GM23338 (cell line): Measurements from ENCODE around the gene CHMP4A. TPM values are rescaled to one million over a fixed set of nuclear protein-coding genes. Genes with fewer than 3 reads are reported as not detected.

Experiments
- ATAC-seq: fragments of 200-7000 bp; cut with Tn5 transposase; 3 replicates; pipeline ENCODE4 v1.9.1; 2020
- DNase-seq: peaks from one replicate; pipeline ENCODE4 v3.0.0-alpha.2; 2015; ENCODE audit warnings: low spot score
- H2AFZ ChIP-seq: fragments of 200-600 bp; sonication (generic); 2 replicates; pipeline ENCODE4 v1.8.0; 2016; ENCODE audit warnings: antibody characterized with exemption, mild to moderate bottlenecking, moderate library complexity
- H3F3A ChIP-seq: fragments of 200-600 bp; sonication (generic); replicated peaks from 2 replicates; pipeline ENCODE4 v1.8.0; 2017; ENCODE audit warnings: antibody characterized with exemption, mixed run types, low read depth
- H3K27ac ChIP-seq: fragments of 200-600 bp; sonication (generic); 2 replicates; pipeline ENCODE4 v1.6.1; 2016; ENCODE audit warnings: low read depth
- H3K27me3 ChIP-seq: fragments of 200-600 bp; sonication (generic); 2 replicates; pipeline ENCODE4 v1.8.0; 2016; ENCODE audit warnings: mild to moderate bottlenecking, mixed run types, moderate library complexity; ENCODE audit not compliant: insufficient read depth
- H3K36me3 ChIP-seq: fragments of 200-600 bp; sonication (generic); 2 replicates; pipeline ENCODE4 v1.8.0; 2016; ENCODE audit warnings: mild to moderate bottlenecking; ENCODE audit not compliant: insufficient read depth
- H3K4me1 ChIP-seq: fragments of 200-600 bp; sonication (generic); 2 replicates; pipeline ENCODE4 v1.8.0; 2016; ENCODE audit warnings: mild to moderate bottlenecking, moderate library complexity; ENCODE audit not compliant: insufficient read depth
- H3K4me2 ChIP-seq: fragments of 200-600 bp; sonication (generic); 2 replicates; pipeline ENCODE4 v1.7.1; 2017; ENCODE audit warnings: mixed run types
- H3K4me3 ChIP-seq: fragments of 200-600 bp; sonication (generic); 2 replicates; pipeline ENCODE4 v1.6.1; 2016; ENCODE audit warnings: mixed run types
- H3K79me2 ChIP-seq: fragments of 200-600 bp; sonication (generic); replicated peaks from 2 replicates; pipeline ENCODE4 v1.8.0; 2017; ENCODE audit warnings: mild to moderate bottlenecking; ENCODE audit not compliant: insufficient read depth
- H3K9me2 ChIP-seq: fragments of 200-600 bp; sonication (generic); 2 replicates; pipeline ENCODE4 v1.8.0; 2017; ENCODE audit not compliant: insufficient read depth
- H4K20me1 ChIP-seq: fragments of 200-600 bp; sonication (generic); replicated peaks from 2 replicates; pipeline ENCODE4 v1.8.0; 2017; ENCODE audit warnings: mild to moderate bottlenecking; ENCODE audit not compliant: insufficient read depth
- H3K27ac Mint-ChIP-seq: 2 replicates; pipeline ENCODE4 v1.8.0; 2020; ENCODE audit warnings: inconsistent platforms, mild to moderate bottlenecking, moderate library complexity, mixed read lengths
- H3K27me3 Mint-ChIP-seq: 3 replicates; pipeline ENCODE4 v1.8.0; 2022; ENCODE audit warnings: low read depth, mild to moderate bottlenecking, moderate library complexity, mixed read lengths, inconsistent platforms; ENCODE audit not compliant: insufficient read depth, poor library complexity
- H3K36me3 Mint-ChIP-seq: 3 replicates; pipeline ENCODE4 v1.8.0; 2021; ENCODE audit warnings: low read depth, mild to moderate bottlenecking, inconsistent platforms, moderate library complexity, mixed read lengths
- H3K4me1 Mint-ChIP-seq: 3 replicates; pipeline ENCODE4 v1.8.0; 2020; ENCODE audit warnings: mild to moderate bottlenecking, inconsistent platforms, mixed read lengths
- H3K4me3 Mint-ChIP-seq: 3 replicates; pipeline ENCODE4 v1.8.0; 2021; ENCODE audit warnings: moderate library complexity, mild to moderate bottlenecking, inconsistent platforms, mixed read lengths
- H3K9me3 Mint-ChIP-seq: 3 replicates; pipeline ENCODE4 v1.8.0; 2020; ENCODE audit warnings: moderate library complexity, mild to moderate bottlenecking, inconsistent platforms, mixed read lengths
- CREB1 ChIP-seq: fragments of 250-450 bp; sonication (Bioruptor Pico); IDR thresholded peaks from 2 replicates; pipeline ENCODE4 v1.5.0; 2020; ENCODE audit warnings: low read depth, mild to moderate bottlenecking, moderate library complexity
- EZH2 ChIP-seq: fragments of 200-600 bp; sonication (generic); IDR thresholded peaks from one replicate; pipeline ENCODE4 v1.8.0; 2017; ENCODE audit warnings: antibody characterized with exemption, mild to moderate bottlenecking, low read depth; ENCODE audit not compliant: unreplicated experiment
- EZH2phosphoT487 ChIP-seq: fragments of 200-600 bp; sonication (generic); IDR thresholded peaks from one replicate; pipeline ENCODE4 v1.8.1; 2018; ENCODE audit warnings: antibody characterized with exemption; ENCODE audit not compliant: unreplicated experiment
- JUNB ChIP-seq: IDR thresholded peaks from one replicate; pipeline ENCODE4 v1.6.1; 2016; ENCODE audit warnings: antibody characterized with exemption; ENCODE audit not compliant: unreplicated experiment
- NANOG ChIP-seq: IDR thresholded peaks from 2 replicates; pipeline ENCODE4 v1.6.1; 2016; ENCODE audit warnings: antibody characterized with exemption, borderline replicate concordance
- POLR2AphosphoS5 ChIP-seq: IDR thresholded peaks from 2 replicates; pipeline ENCODE4 v1.6.1; 2016; ENCODE audit warnings: antibody characterized with exemption, low read depth
- STAT1 ChIP-seq: IDR thresholded peaks from one replicate; pipeline ENCODE4 v1.6.1; 2016; ENCODE audit warnings: antibody characterized with exemption; ENCODE audit not compliant: unreplicated experiment
- ZNF114 ChIP-seq: fragments of 250-450 bp; sonication (Bioruptor Pico); IDR thresholded peaks from 2 replicates; pipeline ENCODE4 v1.5.0; 2020; ENCODE audit warnings: mild to moderate bottlenecking, moderate library complexity
- ZNF331 ChIP-seq: fragments of 250-450 bp; sonication (Bioruptor Pico); IDR thresholded peaks from 2 replicates; pipeline ENCODE4 v1.5.0; 2020; ENCODE audit warnings: low read depth, mild to moderate bottlenecking, moderate library complexity
- polyA plus RNA-seq: library from polyadenylated mRNA; unstranded; fragments of >200 nt; fragmentation: Nextera tagmentation; extraction: Ambion mirVana; gene quantifications from 2 replicates; pipeline ENCODE4 v1.2.1, GENCODE V29; 2016
- total RNA-seq: library from RNA; depleted of rRNA; stranded (reverse); fragments of >200 nt; shearing (Covaris generic); gene quantifications from 2 replicates; pipeline ENCODE4 v1.2.3, GENCODE V29; 2014
- TF ChIP-seq, protein P1 (sequence below), 2 experiments: fragments of 200-600 bp in 1 of 2; sonication (generic) in 1 of 2; conservative IDR thresholded peaks; 2 replicates each; pipeline versions ENCODE4 v1.5.1 to v1.6.1; 2016 to 2017; ENCODE audit warnings: antibody characterized with exemption in 2 of 2, low read depth in 2 of 2, mild to moderate bottlenecking in 2 of 2, moderate library complexity in 1 of 2
- TF ChIP-seq, protein P2 (sequence below): fragments of 250-450 bp; sonication (Bioruptor Pico); IDR thresholded peaks from 2 replicates; pipeline ENCODE4 v1.5.0; 2020; ENCODE audit warnings: mild to moderate bottlenecking, moderate library complexity
- TF ChIP-seq, protein P3 (sequence below): IDR thresholded peaks from one replicate; pipeline ENCODE4 v1.6.1; 2018; ENCODE audit warnings: antibody characterized with exemption; ENCODE audit not compliant: unreplicated experiment
- TF ChIP-seq, protein P4 (sequence below): IDR thresholded peaks from 2 replicates; pipeline ENCODE4 v1.6.1; 2016; ENCODE audit warnings: antibody characterized with exemption

The CHMP4A gene
- total and polyA plus RNA-seq, 2 experiments from 2014 or later, result 19.3 to 36.9 TPM

DNA sequence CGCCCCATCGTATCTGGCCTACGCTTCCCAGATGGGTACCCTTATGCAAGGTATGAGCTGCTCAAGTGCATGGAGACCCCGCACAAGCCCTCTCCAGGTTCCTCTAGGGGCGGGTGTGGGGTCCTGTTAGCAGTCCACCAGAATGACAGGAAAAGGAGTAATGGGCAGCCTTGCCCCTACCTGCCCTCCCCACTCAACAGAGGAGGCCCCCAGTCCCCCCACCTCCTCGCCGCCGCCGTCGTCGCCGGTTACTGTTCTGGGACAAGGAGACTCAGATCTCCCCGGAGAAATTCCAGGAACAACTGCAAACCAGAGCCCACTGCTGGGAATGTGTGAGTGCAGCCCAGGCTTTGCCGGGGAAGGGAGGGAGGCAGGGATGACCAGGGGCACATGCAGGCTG lies 35.4 kb downstream of the CHMP4A start:
- ATAC-seq (no peak), DNase-seq (no peak)
- peaks cover 3% of the 10 kb centered on the region; the same call in 1 of the 3 replicates for H3K9me3 Mint-ChIP-seq
- no peak overlapping the region for H3K27ac Mint-ChIP-seq
- no peaks in the 10 kb centered on the region; the same call in 1 of the 2 replicates for H3K36me3 ChIP-seq
- no peaks in the 10 kb centered on the region for H3K79me2 ChIP-seq
- no peaks in the 10 kb centered on the region for H3K27me3 ChIP-seq
- peaks cover 27% of the 10 kb centered on the region for H3K27me3 Mint-ChIP-seq
- H3K9me2 ChIP-seq, result no peaks in the 10 kb centered on the region
- no peak overlapping the region for H3K27ac ChIP-seq
- no peaks in the 10 kb centered on the region; the same call in 1 of the 2 replicates for H4K20me1 ChIP-seq
- H3K4me2 ChIP-seq, result no peak overlapping the region
- 0 out of 3 replicates have a peak, but pooled peaks cover 2% of the 10 kb centered on the region for H3K4me1 Mint-ChIP-seq
- H3K4me1 ChIP-seq, result no peaks in the 10 kb centered on the region
- TF ChIP-seq, protein P1, sequence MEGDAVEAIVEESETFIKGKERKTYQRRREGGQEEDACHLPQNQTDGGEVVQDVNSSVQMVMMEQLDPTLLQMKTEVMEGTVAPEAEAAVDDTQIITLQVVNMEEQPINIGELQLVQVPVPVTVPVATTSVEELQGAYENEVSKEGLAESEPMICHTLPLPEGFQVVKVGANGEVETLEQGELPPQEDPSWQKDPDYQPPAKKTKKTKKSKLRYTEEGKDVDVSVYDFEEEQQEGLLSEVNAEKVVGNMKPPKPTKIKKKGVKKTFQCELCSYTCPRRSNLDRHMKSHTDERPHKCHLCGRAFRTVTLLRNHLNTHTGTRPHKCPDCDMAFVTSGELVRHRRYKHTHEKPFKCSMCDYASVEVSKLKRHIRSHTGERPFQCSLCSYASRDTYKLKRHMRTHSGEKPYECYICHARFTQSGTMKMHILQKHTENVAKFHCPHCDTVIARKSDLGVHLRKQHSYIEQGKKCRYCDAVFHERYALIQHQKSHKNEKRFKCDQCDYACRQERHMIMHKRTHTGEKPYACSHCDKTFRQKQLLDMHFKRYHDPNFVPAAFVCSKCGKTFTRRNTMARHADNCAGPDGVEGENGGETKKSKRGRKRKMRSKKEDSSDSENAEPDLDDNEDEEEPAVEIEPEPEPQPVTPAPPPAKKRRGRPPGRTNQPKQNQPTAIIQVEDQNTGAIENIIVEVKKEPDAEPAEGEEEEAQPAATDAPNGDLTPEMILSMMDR (conservative IDR thresholded peaks at IDR 0.05; ENCODE audit: low read depth in 2 of 2), result no peak
- TF ChIP-seq ZNF114, result no peak
- TF ChIP-seq CREB1 (CRISPR knock-in tag), result no peak
- TF ChIP-seq, protein P2, sequence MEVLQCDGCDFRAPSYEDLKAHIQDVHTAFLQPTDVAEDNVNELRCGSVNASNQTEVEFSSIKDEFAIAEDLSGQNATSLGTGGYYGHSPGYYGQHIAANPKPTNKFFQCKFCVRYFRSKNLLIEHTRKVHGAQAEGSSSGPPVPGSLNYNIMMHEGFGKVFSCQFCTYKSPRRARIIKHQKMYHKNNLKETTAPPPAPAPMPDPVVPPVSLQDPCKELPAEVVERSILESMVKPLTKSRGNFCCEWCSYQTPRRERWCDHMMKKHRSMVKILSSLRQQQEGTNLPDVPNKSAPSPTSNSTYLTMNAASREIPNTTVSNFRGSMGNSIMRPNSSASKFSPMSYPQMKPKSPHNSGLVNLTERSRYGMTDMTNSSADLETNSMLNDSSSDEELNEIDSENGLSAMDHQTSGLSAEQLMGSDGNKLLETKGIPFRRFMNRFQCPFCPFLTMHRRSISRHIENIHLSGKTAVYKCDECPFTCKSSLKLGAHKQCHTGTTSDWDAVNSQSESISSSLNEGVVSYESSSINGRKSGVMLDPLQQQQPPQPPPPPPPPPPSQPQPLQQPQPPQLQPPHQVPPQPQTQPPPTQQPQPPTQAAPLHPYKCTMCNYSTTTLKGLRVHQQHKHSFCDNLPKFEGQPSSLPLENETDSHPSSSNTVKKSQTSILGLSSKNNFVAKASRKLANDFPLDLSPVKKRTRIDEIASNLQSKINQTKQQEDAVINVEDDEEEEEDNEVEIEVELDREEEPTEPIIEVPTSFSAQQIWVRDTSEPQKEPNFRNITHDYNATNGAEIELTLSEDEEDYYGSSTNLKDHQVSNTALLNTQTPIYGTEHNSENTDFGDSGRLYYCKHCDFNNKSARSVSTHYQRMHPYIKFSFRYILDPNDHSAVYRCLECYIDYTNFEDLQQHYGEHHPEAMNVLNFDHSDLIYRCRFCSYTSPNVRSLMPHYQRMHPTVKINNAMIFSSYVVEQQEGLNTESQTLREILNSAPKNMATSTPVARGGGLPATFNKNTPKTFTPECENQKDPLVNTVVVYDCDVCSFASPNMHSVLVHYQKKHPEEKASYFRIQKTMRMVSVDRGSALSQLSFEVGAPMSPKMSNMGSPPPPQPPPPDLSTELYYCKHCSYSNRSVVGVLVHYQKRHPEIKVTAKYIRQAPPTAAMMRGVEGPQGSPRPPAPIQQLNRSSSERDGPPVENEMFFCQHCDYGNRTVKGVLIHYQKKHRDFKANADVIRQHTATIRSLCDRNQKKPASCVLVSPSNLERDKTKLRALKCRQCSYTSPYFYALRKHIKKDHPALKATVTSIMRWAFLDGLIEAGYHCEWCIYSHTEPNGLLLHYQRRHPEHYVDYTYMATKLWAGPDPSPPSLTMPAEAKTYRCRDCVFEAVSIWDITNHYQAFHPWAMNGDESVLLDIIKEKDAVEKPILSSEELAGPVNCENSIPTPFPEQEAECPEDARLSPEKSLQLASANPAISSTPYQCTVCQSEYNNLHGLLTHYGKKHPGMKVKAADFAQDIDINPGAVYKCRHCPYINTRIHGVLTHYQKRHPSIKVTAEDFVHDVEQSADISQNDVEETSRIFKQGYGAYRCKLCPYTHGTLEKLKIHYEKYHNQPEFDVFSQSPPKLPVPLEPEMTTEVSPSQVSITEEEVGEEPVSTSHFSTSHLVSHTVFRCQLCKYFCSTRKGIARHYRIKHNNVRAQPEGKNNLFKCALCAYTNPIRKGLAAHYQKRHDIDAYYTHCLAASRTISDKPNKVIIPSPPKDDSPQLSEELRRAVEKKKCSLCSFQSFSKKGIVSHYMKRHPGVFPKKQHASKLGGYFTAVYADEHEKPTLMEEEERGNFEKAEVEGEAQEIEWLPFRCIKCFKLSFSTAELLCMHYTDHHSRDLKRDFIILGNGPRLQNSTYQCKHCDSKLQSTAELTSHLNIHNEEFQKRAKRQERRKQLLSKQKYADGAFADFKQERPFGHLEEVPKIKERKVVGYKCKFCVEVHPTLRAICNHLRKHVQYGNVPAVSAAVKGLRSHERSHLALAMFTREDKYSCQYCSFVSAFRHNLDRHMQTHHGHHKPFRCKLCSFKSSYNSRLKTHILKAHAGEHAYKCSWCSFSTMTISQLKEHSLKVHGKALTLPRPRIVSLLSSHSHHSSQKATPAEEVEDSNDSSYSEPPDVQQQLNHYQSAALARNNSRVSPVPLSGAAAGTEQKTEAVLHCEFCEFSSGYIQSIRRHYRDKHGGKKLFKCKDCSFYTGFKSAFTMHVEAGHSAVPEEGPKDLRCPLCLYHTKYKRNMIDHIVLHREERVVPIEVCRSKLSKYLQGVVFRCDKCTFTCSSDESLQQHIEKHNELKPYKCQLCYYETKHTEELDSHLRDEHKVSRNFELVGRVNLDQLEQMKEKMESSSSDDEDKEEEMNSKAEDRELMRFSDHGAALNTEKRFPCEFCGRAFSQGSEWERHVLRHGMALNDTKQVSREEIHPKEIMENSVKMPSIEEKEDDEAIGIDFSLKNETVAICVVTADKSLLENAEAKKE (CRISPR knock-in tag), result no peak
- no peak for TF ChIP-seq EZH2
- no peak for TF ChIP-seq ZNF331
- TF ChIP-seq JUNB, result no peak
- TF ChIP-seq, protein P3, sequence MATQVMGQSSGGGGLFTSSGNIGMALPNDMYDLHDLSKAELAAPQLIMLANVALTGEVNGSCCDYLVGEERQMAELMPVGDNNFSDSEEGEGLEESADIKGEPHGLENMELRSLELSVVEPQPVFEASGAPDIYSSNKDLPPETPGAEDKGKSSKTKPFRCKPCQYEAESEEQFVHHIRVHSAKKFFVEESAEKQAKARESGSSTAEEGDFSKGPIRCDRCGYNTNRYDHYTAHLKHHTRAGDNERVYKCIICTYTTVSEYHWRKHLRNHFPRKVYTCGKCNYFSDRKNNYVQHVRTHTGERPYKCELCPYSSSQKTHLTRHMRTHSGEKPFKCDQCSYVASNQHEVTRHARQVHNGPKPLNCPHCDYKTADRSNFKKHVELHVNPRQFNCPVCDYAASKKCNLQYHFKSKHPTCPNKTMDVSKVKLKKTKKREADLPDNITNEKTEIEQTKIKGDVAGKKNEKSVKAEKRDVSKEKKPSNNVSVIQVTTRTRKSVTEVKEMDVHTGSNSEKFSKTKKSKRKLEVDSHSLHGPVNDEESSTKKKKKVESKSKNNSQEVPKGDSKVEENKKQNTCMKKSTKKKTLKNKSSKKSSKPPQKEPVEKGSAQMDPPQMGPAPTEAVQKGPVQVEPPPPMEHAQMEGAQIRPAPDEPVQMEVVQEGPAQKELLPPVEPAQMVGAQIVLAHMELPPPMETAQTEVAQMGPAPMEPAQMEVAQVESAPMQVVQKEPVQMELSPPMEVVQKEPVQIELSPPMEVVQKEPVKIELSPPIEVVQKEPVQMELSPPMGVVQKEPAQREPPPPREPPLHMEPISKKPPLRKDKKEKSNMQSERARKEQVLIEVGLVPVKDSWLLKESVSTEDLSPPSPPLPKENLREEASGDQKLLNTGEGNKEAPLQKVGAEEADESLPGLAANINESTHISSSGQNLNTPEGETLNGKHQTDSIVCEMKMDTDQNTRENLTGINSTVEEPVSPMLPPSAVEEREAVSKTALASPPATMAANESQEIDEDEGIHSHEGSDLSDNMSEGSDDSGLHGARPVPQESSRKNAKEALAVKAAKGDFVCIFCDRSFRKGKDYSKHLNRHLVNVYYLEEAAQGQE, result no peak
- no peak for TF ChIP-seq STAT1
- TF ChIP-seq EZH2phosphoT487, result no peak
- TF ChIP-seq NANOG, result no peak
- TF ChIP-seq, protein P4, sequence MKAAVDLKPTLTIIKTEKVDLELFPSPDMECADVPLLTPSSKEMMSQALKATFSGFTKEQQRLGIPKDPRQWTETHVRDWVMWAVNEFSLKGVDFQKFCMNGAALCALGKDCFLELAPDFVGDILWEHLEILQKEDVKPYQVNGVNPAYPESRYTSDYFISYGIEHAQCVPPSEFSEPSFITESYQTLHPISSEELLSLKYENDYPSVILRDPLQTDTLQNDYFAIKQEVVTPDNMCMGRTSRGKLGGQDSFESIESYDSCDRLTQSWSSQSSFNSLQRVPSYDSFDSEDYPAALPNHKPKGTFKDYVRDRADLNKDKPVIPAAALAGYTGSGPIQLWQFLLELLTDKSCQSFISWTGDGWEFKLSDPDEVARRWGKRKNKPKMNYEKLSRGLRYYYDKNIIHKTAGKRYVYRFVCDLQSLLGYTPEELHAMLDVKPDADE, result no peak
- TF ChIP-seq POLR2AphosphoS5, result no peak
- H2AFZ ChIP-seq, result no peak overlapping the region
- no peaks in the 10 kb centered on the region for H3F3A ChIP-seq
- no peak overlapping the region for H3K4me3 Mint-ChIP-seq
- H3K4me3 ChIP-seq, result no peak overlapping the region
- H3K36me3 Mint-ChIP-seq, result peaks cover 59% of the 10 kb centered on the region
